Upper lobe of left lung (tissue), 6 donors: ENCODE data around the gene GLYATL1B. TPM values are rescaled to one million over a fixed set of nuclear protein-coding genes. Genes with fewer than 3 reads are reported as not detected.

Experiments used
- ATAC-seq, 2 donors: fragments of 200-7000 bp; cut with Tn5 transposase; one replicate each; pipeline ENCODE4 v1.9.1; 2022; ENCODE audit warnings: mild to moderate bottlenecking in 2 of 2, moderate library complexity in 2 of 2; ENCODE audit not compliant: low FRiP score in 2 of 2
- DNase-seq, 2 donors: peaks; one replicate each; pipeline ENCODE4 v3.0.0-alpha.2; 2019 to 2020
- H3K27ac ChIP-seq, 4 donors: fragments of 200-600 bp; sonication (generic); one replicate each; pipeline ENCODE4 v1.5.1; 2016 to 2019
- H3K27me3 ChIP-seq, 4 donors: fragments of 200-600 bp; sonication (generic); one replicate each; pipeline ENCODE4 v1.5.1; 2017 to 2019
- H3K36me3 ChIP-seq, 4 donors: fragments of 200-600 bp; sonication (generic); one replicate each; pipeline ENCODE4 v1.5.1; 2016 to 2019
- H3K4me1 ChIP-seq, 4 donors: fragments of 200-600 bp; sonication (generic); one replicate each; pipeline ENCODE4 v1.5.1; 2018 to 2019
- H3K4me3 ChIP-seq, 4 donors: fragments of 200-600 bp; sonication (generic); one replicate each; pipeline ENCODE4 v1.5.1; 2017 to 2019; ENCODE audit warnings: mild to moderate bottlenecking in 2 of 4, moderate library complexity in 1 of 4
- H3K9me3 ChIP-seq, 4 donors: fragments of 200-600 bp; sonication (generic); one replicate each; pipeline ENCODE4 v1.5.1; 2018 to 2019
- EP300 ChIP-seq, 4 donors: sonication (generic); formaldehyde crosslinking; IDR thresholded peaks; one replicate each; pipeline ENCODE4 v1.5.1; 2017; ENCODE audit warnings: antibody characterized with exemption in 4 of 4, control low read depth in 2 of 4
- POLR2A ChIP-seq, 4 donors: fragments of 450-650 bp; IDR thresholded peaks; one replicate each; pipeline ENCODE4 v1.5.1; 2016 to 2017; ENCODE audit warnings: antibody characterized with exemption in 4 of 4, mild to moderate bottlenecking in 2 of 4
- POLR2AphosphoS5 ChIP-seq, 2 donors: sonication (generic); formaldehyde crosslinking; IDR thresholded peaks; one replicate each; pipeline ENCODE4 v1.5.1; 2017; ENCODE audit warnings: antibody characterized with exemption in 2 of 2
- WGBS, 2 donors: methylation state at CpG; one replicate each; pipeline ENCODE4 v1.1.5; 2017 to 2018; 5-methylcytosine and 5-hydroxymethylcytosine counted together
- total RNA-seq, 6 donors: library from RNA; depleted of rRNA in 4 of 6; stranded (reverse); fragments of >200 nt in 4 of 6; gene quantifications; one replicate each; pipeline versions ENCODE4 v1.1.0 to v1.2.1, GENCODE V29; 2016 to 2021
- TF ChIP-seq, protein P1 (sequence below), 6 experiments: fragments of 450-650 bp in 4 of 6; fragments of 200-600 bp in 2 of 6; sonication (generic) in 2 of 6; IDR thresholded peaks; one replicate each; pipeline ENCODE4 v1.5.1; 2016 to 2019; ENCODE audit warnings: antibody characterized with exemption in 6 of 6
- donor health status: DM: no; HTN: no; CAD: no; lungs with moderate emphysema.
- donor health status: DM: no; HTN: yes; CAD: no; lungs with severe emphysema.

Gene GLYATL1B
- total RNA-seq, 6 donors from 2014 or later = not detected

DNA sequence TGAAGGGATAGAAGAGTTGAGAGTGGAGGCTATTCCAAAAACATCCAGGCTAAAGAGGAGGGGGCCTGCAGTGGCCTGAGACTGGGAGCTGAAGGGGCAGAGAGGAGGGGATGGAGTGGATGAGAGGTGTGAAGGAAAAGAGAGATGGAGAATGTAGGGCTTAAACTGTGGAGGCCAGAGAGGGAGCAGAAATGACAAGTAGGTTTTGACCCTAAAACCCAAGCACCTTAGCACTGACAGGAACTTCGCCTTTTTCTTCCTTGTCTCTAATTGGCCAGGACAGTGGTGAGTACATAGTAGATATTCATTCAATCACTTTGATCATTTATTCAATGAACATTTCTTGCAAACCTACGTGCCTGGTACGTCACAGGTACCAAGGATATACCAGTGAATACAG is 28.2 kb downstream of the GLYATL1B start:
- Histone ChIP-seq H3K27me3 (no peaks in the 10 kb centered on the region), H3K27ac (no peak overlapping the region), H3K4me1 (no peaks in the 10 kb centered on the region), H3K36me3 (no peaks in the 10 kb centered on the region), H3K4me3 (no peak overlapping the region), H3K9me3 (peaks cover 10 to 20% (median 15%) of the 10 kb centered on the region in 4 donors)
- ATAC-seq = no peak
- WGBS, 2 donors = 96 to 100% methylated on average over 3 of the region's 3 CpGs
- no peak for DNase-seq
- no peak for TF ChIP-seq EP300 (IDR thresholded peaks at IDR 0.05)
- no peak for TF ChIP-seq POLR2AphosphoS5 (IDR thresholded peaks at IDR 0.05)
- TF ChIP-seq, protein P1, sequence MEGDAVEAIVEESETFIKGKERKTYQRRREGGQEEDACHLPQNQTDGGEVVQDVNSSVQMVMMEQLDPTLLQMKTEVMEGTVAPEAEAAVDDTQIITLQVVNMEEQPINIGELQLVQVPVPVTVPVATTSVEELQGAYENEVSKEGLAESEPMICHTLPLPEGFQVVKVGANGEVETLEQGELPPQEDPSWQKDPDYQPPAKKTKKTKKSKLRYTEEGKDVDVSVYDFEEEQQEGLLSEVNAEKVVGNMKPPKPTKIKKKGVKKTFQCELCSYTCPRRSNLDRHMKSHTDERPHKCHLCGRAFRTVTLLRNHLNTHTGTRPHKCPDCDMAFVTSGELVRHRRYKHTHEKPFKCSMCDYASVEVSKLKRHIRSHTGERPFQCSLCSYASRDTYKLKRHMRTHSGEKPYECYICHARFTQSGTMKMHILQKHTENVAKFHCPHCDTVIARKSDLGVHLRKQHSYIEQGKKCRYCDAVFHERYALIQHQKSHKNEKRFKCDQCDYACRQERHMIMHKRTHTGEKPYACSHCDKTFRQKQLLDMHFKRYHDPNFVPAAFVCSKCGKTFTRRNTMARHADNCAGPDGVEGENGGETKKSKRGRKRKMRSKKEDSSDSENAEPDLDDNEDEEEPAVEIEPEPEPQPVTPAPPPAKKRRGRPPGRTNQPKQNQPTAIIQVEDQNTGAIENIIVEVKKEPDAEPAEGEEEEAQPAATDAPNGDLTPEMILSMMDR (IDR thresholded peaks at IDR 0.05) = no peak
- no peak for TF ChIP-seq POLR2A (IDR thresholded peaks at IDR 0.05)

DNA sequence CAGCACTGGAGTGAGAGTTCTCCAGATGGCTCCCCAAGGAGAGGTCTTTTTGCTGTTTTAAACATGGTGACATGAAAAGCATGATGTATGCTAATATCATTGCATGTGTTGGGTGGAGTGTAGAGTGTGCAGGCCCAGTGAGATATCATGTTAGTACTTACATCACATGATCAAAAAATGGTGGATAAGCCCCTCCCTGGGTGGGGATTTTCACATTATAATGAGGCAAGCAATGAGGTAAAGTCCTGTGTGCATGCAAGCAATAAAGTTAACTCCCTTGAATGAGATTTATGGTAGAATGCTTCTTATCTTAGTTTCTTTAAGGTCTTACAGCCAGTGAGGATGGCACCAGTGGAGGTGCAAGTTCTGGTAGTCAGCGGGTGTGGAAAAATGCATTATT is 29.4 kb downstream of the GLYATL1B start:
- TF ChIP-seq, protein P1 (IDR thresholded peaks at IDR 0.05) = no peak
- TF ChIP-seq POLR2AphosphoS5 (IDR thresholded peaks at IDR 0.05) = no peak
- TF ChIP-seq POLR2A (IDR thresholded peaks at IDR 0.05) = no peak
- TF ChIP-seq EP300 (IDR thresholded peaks at IDR 0.05) = no peak
- peaks cover 10 to 21% (median 15%) of the 10 kb centered on the region in 4 donors for H3K9me3 ChIP-seq
- no peak overlapping the region for H3K27ac ChIP-seq
- 100% methylated on average over 1 of the region's 1 CpG for WGBS, 2 donors
- H3K4me3 ChIP-seq = no peak overlapping the region
- no peak for ATAC-seq
- no peak for DNase-seq
- H3K27me3 ChIP-seq = no peaks in the 10 kb centered on the region
- H3K36me3 ChIP-seq = no peaks in the 10 kb centered on the region
- no peaks in the 10 kb centered on the region for H3K4me1 ChIP-seq

DNA sequence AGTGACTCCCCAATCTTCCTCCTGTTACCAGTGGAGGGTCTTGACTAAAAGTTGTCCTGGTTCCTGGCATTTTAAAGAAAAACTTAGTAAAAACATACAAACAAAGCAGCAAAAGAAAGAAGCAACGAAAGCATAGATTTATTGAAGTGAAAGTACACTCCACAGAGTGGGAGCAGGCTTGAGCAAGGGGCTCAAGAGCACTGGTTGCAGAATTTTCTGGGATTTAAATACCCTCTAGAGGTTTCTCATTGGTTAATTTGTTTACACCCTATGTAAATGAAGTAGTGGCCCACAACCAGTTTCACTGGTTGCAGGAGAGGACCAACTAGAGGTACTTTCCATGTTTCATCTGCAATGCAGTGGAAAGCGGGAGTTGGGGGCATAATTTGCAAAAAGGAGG is 31.7 kb downstream of the GLYATL1B start:
- DNase-seq (no peak), ATAC-seq (no peak)
- Histone ChIP-seq H3K9me3 (peaks cover 10 to 21% (median 15%) of the 10 kb centered on the region in 4 donors), H3K4me3 (no peak overlapping the region), H3K27me3 (no peaks in the 10 kb centered on the region), H3K4me1 (no peaks in the 10 kb centered on the region), H3K36me3 (no peaks in the 10 kb centered on the region), H3K27ac (no peak overlapping the region)
- TF ChIP-seq EP300 (IDR thresholded peaks at IDR 0.05) = no peak
- no peak for TF ChIP-seq POLR2A (IDR thresholded peaks at IDR 0.05)
- TF ChIP-seq POLR2AphosphoS5 (IDR thresholded peaks at IDR 0.05) = no peak
- TF ChIP-seq, protein P1 (IDR thresholded peaks at IDR 0.05) = no peak
- WGBS, 2 donors = 92 to 98% methylated on average over 2 of the region's 2 CpGs

DNA sequence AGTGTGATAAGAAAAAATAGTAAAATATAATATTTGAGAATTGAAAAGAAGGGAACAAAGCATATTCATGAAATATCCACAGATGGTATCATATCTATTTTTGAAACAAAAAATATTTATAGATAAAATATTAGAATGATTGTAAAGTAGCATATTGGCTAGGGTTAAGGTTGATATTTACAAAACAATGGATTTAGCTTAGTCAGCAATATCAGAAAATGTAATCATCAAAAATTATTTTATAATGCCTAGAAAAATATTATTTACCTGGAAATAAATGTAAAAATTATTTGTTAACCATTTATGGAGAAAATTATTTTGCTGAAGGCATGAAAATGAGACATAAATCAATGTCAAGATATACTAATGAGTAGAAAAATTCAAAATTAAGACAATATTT is 33.7 kb downstream of the GLYATL1B start:
- H3K4me3 ChIP-seq = no peak overlapping the region
- no peaks in the 10 kb centered on the region for H3K4me1 ChIP-seq
- TF ChIP-seq POLR2A (IDR thresholded peaks at IDR 0.05) (no peak), POLR2AphosphoS5 (IDR thresholded peaks at IDR 0.05) (no peak), EP300 (IDR thresholded peaks at IDR 0.05) (no peak)
- TF ChIP-seq, protein P1 (IDR thresholded peaks at IDR 0.05) = no peak
- no peak overlapping the region for H3K27ac ChIP-seq
- H3K9me3 ChIP-seq = peaks cover 10 to 21% (median 15%) of the 10 kb centered on the region in 4 donors
- H3K36me3 ChIP-seq = no peaks in the 10 kb centered on the region
- DNase-seq (no peak), ATAC-seq (no peak)
- no peaks in the 10 kb centered on the region for H3K27me3 ChIP-seq
